Right lung (tissue), 5 donors: ENCODE results near the gene KYNU. TPM values are rescaled to one million over a fixed set of nuclear protein-coding genes. Genes with fewer than 3 reads are reported as not detected.
"Not testable (repeated sequence)": the region's sequence is repeated elsewhere in the genome, so short reads cannot be mapped to it uniquely, and the experiment has no call there.

Experiments
- DNase-seq, 2 donors: peaks; one replicate each; pipeline ENCODE4 v3.0.0-alpha.2; 2013
- polyA plus RNA-seq, 5 donors: library from polyadenylated mRNA; unstranded; fragments of 120-200 nt; gene quantifications; one replicate each; pipeline versions ENCODE4 v1.2.1 to v1.2.3, GENCODE V29; 2013; ENCODE audit warnings: inconsistent platforms in 1 of 5, low replicate concordance in 1 of 5; ENCODE audit not compliant: insufficient read length in 5 of 5, insufficient read depth in 1 of 5

The KYNU gene
- polyA plus RNA-seq, 5 donors = 0.56 to 1.1 (median 0.67) TPM

DNA sequence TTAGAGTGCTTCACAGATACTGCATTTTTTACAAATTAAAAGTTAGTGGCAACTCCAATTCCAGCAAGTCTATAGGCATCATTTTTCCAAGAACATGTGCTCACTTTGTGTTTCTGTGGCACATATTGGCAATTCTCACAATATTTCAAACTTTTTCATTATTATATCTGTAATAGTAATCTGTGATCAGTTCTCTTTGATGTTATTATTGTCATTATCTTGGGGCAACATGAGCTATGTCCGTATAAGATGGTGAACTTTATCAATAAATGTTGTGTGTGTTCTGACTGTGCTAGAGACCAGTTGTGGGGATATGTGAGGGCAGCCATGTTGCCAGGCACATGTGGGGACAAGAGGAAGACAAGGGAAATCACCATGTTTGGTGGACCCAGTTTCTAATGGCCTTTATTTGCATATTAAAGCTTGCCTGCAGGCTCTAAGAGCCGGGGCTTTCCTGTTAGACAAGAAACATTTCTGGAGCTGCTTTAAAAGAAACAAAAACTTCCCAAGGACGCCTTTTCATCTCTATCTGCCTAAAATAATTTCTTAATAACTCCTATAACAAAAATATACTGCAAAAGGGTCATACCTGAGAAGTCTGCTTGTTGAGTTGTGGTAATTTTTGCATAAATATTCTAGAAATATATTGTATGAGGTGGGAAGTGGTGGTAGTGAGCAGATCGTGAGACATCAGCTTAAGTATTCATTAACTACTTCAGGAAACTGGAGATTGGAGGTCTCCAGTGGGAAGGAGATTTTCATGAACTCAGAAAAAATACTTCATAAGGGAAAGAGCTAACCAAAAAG lies 37.2 kb downstream of the KYNU start:
- DNase-seq = no peak

DNA sequence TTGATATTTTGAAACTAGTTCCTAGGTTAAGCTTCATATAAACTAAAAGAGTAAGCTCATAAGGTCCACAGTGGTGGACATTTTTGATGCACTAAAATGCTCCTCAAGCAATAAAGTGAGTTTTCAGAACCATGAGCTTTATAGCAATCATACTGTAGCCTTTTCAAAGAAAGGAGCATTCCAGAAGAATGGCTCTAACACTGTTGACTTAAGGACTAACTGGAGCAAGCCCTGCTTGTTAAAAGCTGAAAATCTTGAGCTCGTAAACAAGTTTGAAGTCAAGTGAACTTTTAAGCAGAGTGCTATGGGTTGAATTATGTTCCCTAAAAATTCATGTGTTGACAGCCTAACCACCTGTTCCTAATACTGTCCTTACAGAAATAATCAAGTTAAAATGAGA lies 38.0 kb downstream of the KYNU start:
- DNase-seq = no peak

DNA sequence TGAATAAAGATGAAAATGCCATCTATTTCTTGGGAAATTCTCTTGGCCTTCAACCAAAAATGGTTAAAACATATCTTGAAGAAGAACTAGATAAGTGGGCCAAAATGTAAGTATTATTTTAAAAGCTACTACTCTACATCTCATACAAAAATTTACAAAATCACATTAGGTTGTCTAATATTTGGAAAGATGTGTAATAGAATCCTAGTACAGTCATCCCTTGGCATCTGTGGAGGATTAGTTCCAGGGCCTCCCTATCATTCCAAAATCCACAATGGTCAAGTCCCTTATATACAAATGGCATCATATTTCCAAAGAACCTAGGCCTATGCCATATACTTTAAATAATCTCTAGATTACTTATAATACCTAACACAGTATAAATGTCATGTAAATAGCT lies 41.2 kb downstream of the KYNU start:
- DNase-seq = no peak

DNA sequence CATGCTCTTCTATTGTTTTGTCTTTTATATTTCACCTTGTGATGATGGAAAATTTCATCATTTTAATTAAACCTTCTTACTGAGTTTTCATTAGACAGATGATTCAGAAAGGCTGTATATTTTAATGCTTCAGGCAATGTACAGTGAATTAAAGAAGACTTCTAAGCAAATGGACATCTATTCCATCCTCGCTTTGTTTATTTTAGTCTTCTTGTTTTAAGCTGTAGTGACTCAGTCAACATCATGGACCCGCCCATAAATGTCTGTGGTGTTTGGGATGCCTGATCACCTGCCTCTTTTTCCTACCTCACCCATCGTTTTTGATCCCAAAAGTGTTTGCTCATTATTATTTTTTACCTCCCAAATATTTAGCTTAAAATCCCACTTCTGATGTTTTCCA lies 43.1 kb downstream of the KYNU start:
- DNase-seq = no peak

DNA sequence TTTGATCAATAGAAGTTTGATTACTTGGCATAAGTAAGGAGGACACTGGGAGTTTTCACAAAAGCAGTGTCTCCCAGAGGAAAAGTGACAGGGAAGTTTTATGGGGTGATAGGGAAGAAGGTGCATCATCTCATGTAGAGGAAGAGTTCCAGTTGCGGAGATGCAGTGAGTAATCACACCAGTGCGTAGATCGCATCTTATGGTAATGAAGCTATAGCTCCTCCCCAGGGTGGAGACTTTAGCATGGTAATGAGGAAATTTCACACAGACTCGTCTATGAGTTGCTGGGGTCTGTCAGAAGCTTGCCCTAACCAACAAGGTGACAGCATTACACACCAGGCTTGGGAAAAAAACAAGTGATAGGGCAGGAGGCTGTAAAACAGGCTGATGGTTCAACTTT lies 49.0 kb downstream of the KYNU start:
- no peak for DNase-seq

DNA sequence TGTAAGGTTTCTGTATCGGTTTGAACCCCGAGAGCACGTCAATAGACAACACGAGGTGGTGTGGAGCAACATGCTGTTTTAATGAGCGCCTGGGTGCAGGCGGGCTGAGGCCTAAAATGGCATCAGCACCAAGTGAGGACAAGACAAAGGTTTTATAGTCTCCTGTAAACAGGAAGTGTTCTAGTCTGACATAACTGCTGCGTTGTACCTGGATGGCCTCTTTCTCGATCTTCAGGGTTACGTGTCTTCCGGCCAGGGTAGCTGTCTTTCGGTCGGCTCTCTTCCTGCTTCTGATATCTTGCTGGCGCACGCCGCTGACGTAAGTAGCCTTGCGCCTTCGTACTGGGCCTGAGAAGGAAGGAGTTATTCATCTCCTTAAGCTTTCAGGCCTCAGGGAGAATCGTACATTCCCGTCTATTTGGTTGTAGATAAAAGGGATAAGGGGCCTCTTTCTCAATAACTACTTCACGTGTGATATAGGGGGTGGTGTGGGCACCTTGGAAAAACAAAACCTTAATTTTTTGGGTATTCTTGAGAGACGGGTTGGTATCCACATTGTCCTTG lies 53.5 kb downstream of the KYNU start:
- DNase-seq = no peak

DNA sequence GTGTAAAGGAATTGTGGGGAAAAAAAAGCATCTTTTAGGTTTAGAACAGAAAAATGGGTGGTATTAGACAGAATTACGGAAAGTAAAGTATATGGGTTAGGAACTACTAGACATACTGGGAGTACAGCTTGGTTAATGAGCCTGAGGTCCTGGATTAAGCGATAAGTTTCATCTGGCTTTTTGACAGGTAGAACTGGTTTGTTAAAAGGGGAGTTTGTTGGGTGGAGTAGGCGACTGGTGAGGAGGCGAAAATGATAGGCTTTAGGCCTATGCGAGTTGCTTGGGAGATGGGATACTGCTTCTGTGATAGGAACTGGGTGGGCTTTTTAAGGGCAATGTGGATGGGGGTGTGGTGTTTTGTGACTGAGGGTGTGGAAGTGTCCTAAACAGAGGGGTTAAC lies 56.5 kb downstream of the KYNU start:
- DNase-seq = no peak

DNA sequence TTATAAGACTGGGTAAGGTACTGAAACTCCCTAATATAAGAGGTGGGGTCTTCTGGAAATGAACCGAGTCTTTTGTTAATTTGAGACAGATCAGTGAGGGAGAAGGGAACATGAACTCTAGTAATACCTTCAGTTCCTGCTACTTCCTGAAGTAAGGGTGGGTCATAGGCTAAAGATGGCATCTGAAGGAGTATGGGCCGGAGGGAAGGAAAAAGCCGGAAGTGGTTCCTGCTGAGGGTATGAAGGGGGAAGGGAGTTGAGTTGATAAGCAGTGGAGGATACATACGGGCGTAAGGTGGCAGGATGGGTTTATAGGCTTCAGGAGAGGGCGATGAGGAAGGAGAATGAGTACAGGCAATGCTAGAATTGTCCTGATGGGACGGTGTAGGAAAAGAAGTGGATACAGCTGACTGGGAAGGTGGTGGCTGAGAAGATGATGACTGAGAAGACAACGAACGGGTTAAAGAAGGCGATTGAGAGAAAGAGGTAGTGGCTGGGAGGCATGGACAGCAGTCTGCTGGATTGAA lies 58.2 kb downstream of the KYNU start:
- no peak for DNase-seq

DNA sequence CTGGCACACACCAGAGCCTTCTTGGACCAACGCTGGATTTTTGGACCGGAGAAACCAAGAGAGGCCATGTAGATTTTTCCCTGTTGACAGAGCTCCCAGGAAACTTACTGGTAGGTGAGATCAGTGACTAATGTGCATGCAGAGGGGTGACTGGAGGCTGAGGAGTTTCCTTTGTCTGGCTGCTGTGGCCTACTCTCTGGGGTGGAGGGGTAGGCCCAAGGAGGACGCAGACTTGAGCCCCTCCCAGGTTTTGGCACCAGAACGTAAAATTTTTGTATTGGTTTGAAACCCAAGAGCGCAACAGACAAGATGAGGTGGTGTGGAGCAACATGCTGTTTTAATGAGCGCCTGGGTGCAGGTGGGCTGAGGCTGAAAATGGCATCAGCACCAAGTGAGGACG lies 59.2 kb downstream of the KYNU start:
- DNase-seq = no peak

DNA sequence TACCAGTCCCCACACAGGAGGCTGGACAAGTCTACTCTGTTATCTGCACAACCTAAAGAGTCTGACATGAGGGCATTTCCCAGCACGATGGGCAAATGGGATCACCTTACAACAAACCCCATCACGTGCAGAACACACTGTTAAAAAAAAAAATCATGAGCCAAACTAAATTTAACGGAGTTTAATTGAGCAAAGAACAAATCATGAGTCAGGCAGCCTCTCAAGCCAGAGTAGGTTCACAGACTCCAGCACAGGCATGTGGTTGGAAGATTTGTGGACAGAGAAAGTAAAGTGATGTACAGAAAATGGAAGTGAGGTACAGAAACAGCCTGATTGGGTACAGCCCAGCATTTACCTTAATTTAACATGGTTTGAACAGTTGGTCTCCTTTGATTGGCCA lies 59.9 kb downstream of the KYNU start:
- DNase-seq = no peak

DNA sequence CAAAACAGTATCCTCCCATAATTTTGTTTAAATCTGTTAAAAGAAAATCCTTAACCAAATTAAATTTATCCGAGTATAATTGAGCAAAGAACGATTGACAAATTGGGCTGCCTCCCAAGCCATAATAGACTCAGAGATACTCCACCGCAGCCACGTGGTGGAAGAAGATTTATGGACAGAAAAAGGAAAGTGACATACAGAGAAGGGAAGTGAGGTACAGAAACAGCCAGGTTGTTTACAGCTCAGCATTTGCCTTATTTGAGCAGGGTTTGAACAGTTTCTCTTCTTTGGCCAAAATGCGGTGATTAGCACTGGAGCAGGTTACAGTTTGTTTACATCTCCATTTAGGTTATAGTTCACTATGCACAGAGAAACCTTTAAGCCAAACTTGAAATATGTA lies 60.8 kb downstream of the KYNU start:
- DNase-seq = no peak

DNA sequence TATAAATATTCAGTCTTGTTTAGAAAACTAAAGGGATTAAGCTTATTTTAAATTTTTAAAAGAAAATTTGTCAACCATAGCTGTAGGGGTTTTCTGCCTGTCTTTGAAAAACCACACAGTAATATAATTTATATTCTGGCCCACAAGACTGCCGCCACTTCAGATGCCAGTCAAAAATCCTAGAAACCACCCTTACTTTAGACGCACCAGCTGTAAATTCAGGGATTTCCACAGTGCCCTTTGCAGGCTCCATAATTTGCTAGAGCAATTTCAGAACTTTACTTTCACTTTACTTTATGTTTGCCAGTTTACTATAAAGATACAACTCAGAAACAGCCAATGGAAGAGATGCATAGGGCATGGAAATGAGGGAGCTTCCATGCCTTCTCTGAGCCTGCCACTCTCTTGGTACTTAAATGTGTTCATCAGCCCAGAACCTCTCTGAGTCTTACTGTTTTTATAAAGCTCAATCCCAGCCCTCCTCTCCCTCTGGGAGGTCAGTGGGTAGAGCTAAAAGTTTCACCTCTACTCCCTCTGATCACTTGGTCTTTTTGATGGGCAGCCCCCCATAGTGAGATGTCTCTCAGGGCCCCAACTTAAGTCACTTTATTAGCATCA lies 63.3 kb downstream of the KYNU start:
- DNase-seq = no peak

DNA sequence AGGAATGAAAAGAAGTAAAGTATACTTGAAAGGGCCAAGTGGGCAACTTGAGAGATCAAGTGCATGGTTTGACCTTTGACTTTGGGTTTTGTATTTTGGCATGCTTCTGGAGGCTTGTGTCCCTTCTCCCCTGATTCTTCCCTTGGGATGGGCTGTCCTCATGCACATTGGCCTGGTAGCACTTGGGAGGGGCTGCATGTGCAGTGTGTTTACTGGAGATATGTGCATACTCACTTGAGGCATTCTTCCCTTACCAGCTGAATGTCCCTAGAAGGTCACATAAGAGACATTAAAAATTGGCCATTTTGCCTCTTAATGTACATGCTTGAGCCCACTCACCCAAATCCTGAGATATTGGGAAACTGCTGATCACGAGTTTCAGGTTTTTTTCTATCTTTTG lies 65.2 kb downstream of the KYNU start:
- DNase-seq = no peak

DNA sequence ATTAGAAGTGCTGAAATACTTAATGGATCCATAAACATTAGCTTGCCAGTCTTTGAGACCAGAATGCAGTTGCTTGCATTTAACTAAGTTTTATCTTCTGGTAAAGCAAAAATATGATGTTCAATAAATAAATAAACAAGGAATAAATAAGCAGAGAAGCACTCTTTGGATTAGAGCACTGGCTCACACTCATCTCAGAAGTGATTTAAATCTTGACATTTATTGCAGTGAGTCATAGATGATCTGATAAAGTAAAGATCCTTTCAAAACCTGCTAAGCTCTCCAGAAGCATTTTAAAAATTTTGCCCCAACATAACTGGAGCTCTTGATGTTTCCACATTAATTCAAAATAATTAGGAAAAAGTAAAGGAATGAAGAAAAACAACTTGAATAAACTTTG lies 66.8 kb downstream of the KYNU start:
- no peak for DNase-seq

DNA sequence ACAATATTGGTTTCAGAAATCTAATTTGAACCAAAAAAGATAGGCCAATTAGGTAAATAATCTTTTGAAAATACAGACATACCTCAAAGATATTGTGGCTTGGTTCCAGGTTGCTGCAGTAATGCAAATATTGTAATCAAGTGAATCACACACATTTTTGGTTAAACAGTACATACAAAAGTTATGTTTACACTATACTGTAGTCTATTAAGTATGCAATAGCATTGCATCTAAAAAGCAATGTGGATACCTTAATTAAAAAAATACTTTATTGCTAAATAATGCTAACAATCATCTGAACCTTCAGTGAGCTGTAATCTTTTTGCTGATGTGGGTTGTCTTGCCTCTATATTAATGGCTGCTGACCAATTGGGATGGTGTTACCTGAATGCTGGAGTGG lies 67.3 kb downstream of the KYNU start:
- DNase-seq = no peak

DNA sequence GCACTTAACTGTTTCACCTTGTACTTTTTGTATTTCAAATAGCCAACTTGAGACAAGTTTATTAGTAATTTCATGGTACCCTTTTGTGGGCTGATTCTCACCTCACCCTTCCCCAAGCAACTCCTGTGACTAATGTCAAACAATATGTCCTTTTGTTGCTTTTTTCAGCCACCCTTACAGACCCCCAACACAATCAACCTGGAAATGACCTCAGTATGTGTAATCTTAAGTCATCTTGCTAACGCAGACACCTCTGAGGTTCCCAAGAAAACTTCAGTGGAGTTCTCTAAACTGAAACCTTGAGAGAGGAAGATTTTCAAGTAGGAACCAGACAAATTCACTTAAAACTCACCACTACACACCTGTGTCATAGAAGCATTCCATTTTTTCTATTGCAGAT lies 69.5 kb downstream of the KYNU start:
- no peak for DNase-seq

DNA sequence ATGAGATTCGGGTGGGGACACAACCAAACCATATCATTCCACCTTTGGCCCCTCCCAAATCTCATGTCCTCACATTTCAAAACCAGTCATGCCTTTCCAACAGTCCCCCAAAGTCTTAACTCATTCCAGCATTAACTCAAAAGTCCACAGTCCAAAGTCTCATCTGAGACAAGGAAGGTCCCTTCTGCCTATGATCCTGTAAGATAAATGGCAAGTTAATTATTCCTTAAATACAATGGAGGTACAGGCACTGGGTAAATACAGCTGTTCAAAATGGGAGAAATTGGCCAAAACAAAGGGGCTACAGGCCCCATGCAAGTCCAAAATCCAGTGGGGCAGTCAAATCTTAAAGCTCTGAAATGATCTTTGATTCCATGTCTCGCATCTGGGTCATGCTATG lies 71.3 kb downstream of the KYNU start:
- not testable (repeated sequence) for DNase-seq

DNA sequence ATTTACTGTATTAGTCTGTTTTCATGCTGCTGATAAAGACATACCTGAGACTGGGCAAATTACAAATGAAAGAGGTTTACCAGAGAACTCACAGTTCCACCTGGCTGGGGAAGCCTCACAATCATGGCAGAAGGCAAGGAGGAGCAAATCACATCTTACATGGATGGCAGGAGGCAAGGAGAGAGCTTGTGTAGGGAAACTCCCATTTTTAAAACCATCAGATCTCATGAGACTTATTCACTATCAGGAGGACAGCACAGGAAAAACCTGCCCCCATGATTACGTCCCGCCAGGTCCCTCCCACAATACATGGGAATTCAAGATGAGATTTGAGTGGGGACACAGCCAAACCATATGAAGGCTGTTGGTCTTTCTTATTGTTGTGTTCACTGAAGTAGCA lies 72.9 kb downstream of the KYNU start:
- DNase-seq = not testable (repeated sequence)

DNA sequence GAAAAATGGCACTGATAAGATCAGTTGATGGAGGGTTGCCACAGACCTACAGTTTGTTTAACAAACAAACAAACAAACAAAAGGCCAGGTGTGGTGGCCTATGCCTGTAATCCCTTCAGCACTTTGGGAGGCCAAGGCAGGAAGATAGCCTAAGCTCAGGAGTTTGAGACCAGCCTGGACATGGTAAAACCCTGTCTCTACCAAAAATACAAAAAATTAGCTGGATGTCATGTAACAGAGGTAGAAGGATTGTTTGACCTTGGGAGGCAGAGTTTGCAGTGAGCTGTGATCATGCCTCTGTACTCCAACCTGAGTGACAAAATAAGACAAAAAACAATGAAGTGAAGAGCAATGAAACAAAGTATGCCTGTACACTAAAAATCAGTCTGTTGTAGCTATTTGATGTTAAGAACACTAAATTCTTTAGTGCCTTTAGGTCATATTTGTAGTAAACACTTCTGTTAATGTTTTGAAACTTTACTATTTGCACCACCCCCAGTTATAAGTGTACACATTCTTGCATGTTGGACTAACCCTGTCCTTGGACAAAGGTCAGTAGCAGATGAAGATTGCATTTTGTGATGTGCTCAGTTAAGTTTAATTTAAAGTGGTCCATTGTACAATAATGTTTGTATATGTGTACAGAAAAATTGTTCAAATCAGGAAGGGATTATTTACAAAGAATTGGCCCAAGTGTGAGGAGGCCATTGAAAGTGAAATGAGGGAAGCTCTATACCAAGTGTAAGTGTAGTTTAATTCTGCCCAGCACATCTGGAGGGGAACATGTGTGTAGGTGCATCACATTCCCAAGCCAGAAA lies 73.9 kb downstream of the KYNU start:
- DNase-seq = no peak

DNA sequence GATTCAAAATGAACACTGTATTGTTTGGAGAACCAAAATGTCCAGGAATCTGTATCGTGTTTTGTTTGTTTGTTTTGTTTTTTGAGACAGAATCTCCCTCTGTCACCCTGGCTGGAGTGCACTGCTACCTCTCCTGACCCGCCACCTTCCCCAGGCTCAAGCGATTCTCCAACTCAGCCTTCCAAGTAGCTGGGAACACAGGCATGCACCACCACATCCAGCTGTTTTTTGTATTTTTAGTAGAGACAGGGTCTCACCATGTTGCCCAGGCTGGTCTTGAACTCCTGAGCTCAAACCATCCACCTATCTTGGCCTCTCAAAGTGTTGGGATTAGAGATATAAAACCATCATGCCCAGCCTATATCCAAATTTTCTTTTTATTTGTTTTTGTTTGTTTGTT lies 74.6 kb downstream of the KYNU start:
- no peak for DNase-seq

DNA sequence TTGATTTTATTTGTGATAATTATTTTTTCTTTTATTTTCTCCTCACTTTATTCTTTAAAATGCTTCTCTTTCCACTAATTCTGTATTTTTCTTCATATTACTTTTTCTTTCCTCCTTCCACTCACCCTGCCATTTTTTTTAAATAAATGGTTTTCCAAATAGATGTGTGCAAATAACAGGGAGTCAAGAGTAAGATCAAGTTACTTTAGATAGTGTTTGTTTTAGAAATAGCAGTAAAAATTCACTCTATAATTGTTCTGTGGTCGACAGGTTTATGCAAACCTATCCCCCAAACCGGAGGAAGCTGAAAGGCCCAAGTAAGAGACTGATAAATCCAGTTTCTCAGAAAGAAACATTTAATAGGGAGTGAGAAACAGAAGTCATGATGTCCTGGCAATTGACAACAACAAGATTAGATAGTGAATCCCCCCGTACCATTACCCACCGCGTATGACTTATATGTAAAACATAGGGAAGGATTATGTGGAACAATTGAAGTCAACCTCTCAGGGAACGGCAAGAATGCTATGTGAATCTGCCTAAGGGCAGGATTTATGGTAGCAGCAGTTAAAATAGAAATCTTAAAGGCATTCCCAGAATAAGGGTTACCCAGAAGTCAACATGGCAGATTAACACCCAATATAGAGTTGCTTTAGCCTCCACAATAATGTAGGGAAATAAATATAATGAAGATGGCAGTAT lies 75.5 kb downstream of the KYNU start:
- no peak for DNase-seq

DNA sequence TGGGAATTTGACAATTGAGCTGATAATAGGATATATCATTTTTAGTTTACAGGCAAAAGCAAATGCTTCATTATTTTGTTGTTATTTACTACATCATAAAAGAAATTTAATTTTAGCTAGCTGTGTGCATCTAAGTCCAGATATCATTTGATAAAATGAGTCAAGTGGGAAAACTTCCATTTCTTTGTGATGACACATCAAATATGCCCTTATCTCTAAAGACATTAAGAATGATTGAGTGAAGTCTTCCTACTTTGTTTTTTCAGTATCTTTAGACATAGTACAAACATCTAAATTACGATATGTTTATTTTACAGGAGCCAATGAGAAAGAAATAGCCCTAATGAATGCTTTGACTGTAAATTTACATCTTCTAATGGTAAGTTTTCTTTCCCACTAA lies 77.0 kb downstream of the KYNU start:
- DNase-seq = no peak
